CD14-positive monocyte (primary cell): Measurements from ENCODE around the gene MSI2. TPM values are rescaled to one million over a fixed set of nuclear protein-coding genes. Genes with fewer than 3 reads are reported as not detected.

ENCODE experiments used
- DNase-seq, 3 donors: peaks; one replicate each; pipeline ENCODE4 v3.0.0-alpha.2; 2011 to 2022
- H2AFZ ChIP-seq: 2 replicates; pipeline ENCODE4 v1.6.0; 2012; ENCODE audit warnings: mild to moderate bottlenecking, low read depth, low read length, inconsistent platforms; ENCODE audit not compliant: insufficient read depth, poor library complexity, severe bottlenecking
- H3K27ac ChIP-seq, 2 donors: 1 replicate in 1 of 2; 2 replicates in 1 of 2; pipeline ENCODE4 v1.5.1; 2012 to 2013; ENCODE audit warnings: low read length in 2 of 2, control low read depth in 1 of 2, inconsistent platforms in 1 of 2, low read depth in 1 of 2, mild to moderate bottlenecking in 1 of 2
- H3K27me3 ChIP-seq, 2 donors: one replicate each; pipeline versions ENCODE4 v1.6.0 to v1.6.1; 2011 to 2013; ENCODE audit warnings: low read length in 2 of 2; ENCODE audit not compliant: control insufficient read depth in 2 of 2, insufficient read depth in 2 of 2
- H3K36me3 ChIP-seq, 2 donors: replicated peaks in 1 of 2; 1 replicate in 1 of 2; 2 replicates in 1 of 2; pipeline versions ENCODE4 v1.5.1 to v1.6.1; 2012 to 2013; ENCODE audit warnings: low read length in 2 of 2, control low read depth in 1 of 2, inconsistent platforms in 1 of 2, mild to moderate bottlenecking in 1 of 2; ENCODE audit not compliant: insufficient read depth in 2 of 2, control insufficient read depth in 1 of 2
- H3K4me1 ChIP-seq, 2 donors: 1 replicate in 1 of 2; 2 replicates in 1 of 2; pipeline versions ENCODE4 v1.5.1 to v1.6.1; 2012 to 2013; ENCODE audit warnings: low read length in 2 of 2, control low read depth in 1 of 2, inconsistent platforms in 1 of 2, mild to moderate bottlenecking in 1 of 2, moderate library complexity in 1 of 2; ENCODE audit not compliant: insufficient read depth in 2 of 2, control insufficient read depth in 1 of 2
- H3K4me2 ChIP-seq: replicated peaks from 2 replicates; pipeline ENCODE3; 2012; ENCODE audit warnings: low read length, moderate library complexity, mild to moderate bottlenecking; ENCODE audit not compliant: poor library complexity, severe bottlenecking; ENCODE audit errors: extremely low read depth
- H3K4me3 ChIP-seq, 3 experiments: fragments of 200-600 bp in 1 of 3; sonication (generic) in 1 of 3; replicated peaks in 1 of 3; 1 replicate in 2 of 3; 2 replicates in 1 of 3; pipeline ENCODE4 v1.5.1; 2011 to 2013; ENCODE audit warnings: low read length in 3 of 3, mild to moderate bottlenecking in 3 of 3, control low read depth in 2 of 3, low read depth in 2 of 3, inconsistent platforms in 1 of 3, moderate library complexity in 1 of 3
- H3K79me2 ChIP-seq: 2 replicates; pipeline ENCODE4 v1.6.0; 2012; ENCODE audit warnings: mild to moderate bottlenecking, control low read depth, inconsistent platforms, low read length, moderate library complexity; ENCODE audit not compliant: insufficient read depth
- H3K9ac ChIP-seq: 2 replicates; pipeline ENCODE4 v1.6.0; 2017; ENCODE audit warnings: low read length, mild to moderate bottlenecking; ENCODE audit not compliant: insufficient read depth, poor library complexity, severe bottlenecking
- H3K9me3 ChIP-seq, 2 donors: replicated peaks in 1 of 2; 1 replicate in 1 of 2; 2 replicates in 1 of 2; pipeline versions ENCODE4 v1.5.1 to v1.6.1; 2012 to 2013; ENCODE audit warnings: low read length in 2 of 2, control low read depth in 1 of 2; ENCODE audit not compliant: control insufficient read depth in 1 of 2, insufficient read depth in 1 of 2
- H4K20me1 ChIP-seq: 2 replicates; pipeline ENCODE4 v1.6.0; 2012; ENCODE audit warnings: mild to moderate bottlenecking, low read length, control low read depth, moderate library complexity; ENCODE audit not compliant: insufficient read depth
- H3K27ac Mint-ChIP-seq, 7 donors: one replicate each; pipeline ENCODE4 v1.8.0; 2020; ENCODE audit warnings: mild to moderate bottlenecking in 7 of 7, mixed read lengths in 7 of 7, moderate library complexity in 6 of 7, inconsistent platforms in 2 of 7
- H3K27me3 Mint-ChIP-seq, 3 donors: one replicate each; pipeline ENCODE4 v1.8.0; 2021 to 2022; ENCODE audit warnings: low read depth in 3 of 3, mild to moderate bottlenecking in 3 of 3, mixed read lengths in 3 of 3, moderate library complexity in 3 of 3, inconsistent platforms in 1 of 3
- H3K36me3 Mint-ChIP-seq, 2 donors: one replicate each; pipeline ENCODE4 v1.8.0; 2020; ENCODE audit warnings: mixed read lengths in 2 of 2, inconsistent platforms in 1 of 2, mild to moderate bottlenecking in 1 of 2
- H3K4me1 Mint-ChIP-seq: one replicate; pipeline ENCODE4 v1.8.0; 2020; ENCODE audit warnings: mild to moderate bottlenecking, mixed read lengths
- H3K4me3 Mint-ChIP-seq, 2 donors: one replicate each; pipeline ENCODE4 v1.8.0; 2020; ENCODE audit warnings: mild to moderate bottlenecking in 2 of 2, mixed read lengths in 2 of 2, moderate library complexity in 1 of 2
- H3K9me3 Mint-ChIP-seq, 7 donors: one replicate each; pipeline ENCODE4 v1.8.0; 2020 to 2022; ENCODE audit warnings: mixed read lengths in 7 of 7, mild to moderate bottlenecking in 6 of 7, moderate library complexity in 6 of 7, inconsistent platforms in 2 of 7
- CTCF ChIP-seq: fragments of 200-600 bp; IDR thresholded peaks from one replicate; pipeline ENCODE4 v1.8.0; 2022; ENCODE audit warnings: antibody characterized with exemption, mild to moderate bottlenecking
- WGBS: methylation state at CpG from one replicate; pipeline ENCODE4 v1.1.5; 2013; ENCODE audit warnings: missing lambda C conversion rate; ENCODE audit not compliant: insufficient coverage; 5-methylcytosine and 5-hydroxymethylcytosine counted together
- intact Hi-C, 2 donors: fragments of 100-400 bp; cut with micrococcal nuclease; formaldehyde crosslinking; loops; one replicate each; pipeline versions ENCODE4 v1.15.0 to v1.15.1; 2023
- polyA plus RNA-seq, 3 donors: library from polyadenylated mRNA; depleted of rRNA in 1 of 3; unstranded in 2 of 3; stranded (reverse) in 1 of 3; fragments of 300-500 nt in 2 of 3; fragments of >200 nt in 1 of 3; fragmentation: Illumina TruSeq in 2 of 3; gene quantifications; 1 replicate in 2 of 3; 2 replicates in 1 of 3; pipeline ENCODE4 v1.2.3, GENCODE V29; 2012 to 2021

The MSI2 gene
- polyA plus RNA-seq, 3 donors: 0.20 to 6.6 (median 0.37) TPM

GRCh38 chr17:57405491-57406072 is 149.3 kb downstream of the MSI2 start:
- Histone ChIP-seq H3K27me3 (no peaks in the 10 kb centered on the region), H3K4me1 (peaks cover 19 to 23% of the 10 kb centered on the region in 2 donors), H3K36me3 (peaks cover 0 to 11% of the 10 kb centered on the region in 2 donors), H4K20me1 (no peaks in the 10 kb centered on the region), H3K4me2 (no peak overlapping the region), H3K4me3 (no peak overlapping the region), H3K9me3 (no peaks in the 10 kb centered on the region), H3K27ac (no peak overlapping the region), H3K79me2 (no peaks in the 10 kb centered on the region), H2AFZ (no peak overlapping the region), H3K9ac (no peak overlapping the region)
- Mint-ChIP-seq H3K27ac (no peak overlapping the region), H3K4me1 (peaks cover 35% of the 10 kb centered on the region), H3K36me3 (peaks cover 16 to 23% of the 10 kb centered on the region in 2 donors), H3K4me3 (no peak overlapping the region), H3K27me3 (no peaks in the 10 kb centered on the region), H3K9me3 (no peaks in the 10 kb centered on the region)
- no peak for DNase-seq
- no peak for TF ChIP-seq CTCF
- WGBS: 100% methylated on average over 1 of the region's 5 CpGs
- intact Hi-C loops: no loop called here

- TF ChIP-seq CTCF: no peak
- Mint-ChIP-seq H3K4me1 (peaks cover 35% of the 10 kb centered on the region), H3K27ac (no peak overlapping the region), H3K9me3 (no peaks in the 10 kb centered on the region), H3K36me3 (peaks cover 16 to 23% of the 10 kb centered on the region in 2 donors), H3K27me3 (peaks cover 0 to 1% (median 0%) of the 10 kb centered on the region in 3 donors), H3K4me3 (no peak overlapping the region)
- Histone ChIP-seq H3K4me1 (peaks cover 19 to 23% of the 10 kb centered on the region in 2 donors), H3K9ac (no peak overlapping the region), H3K79me2 (no peaks in the 10 kb centered on the region), H3K9me3 (no peaks in the 10 kb centered on the region), H3K27me3 (no peaks in the 10 kb centered on the region), H2AFZ (no peak overlapping the region), H4K20me1 (no peaks in the 10 kb centered on the region), H3K4me3 (no peak overlapping the region), H3K36me3 (peaks cover 0 to 11% of the 10 kb centered on the region in 2 donors), H3K4me2 (no peak overlapping the region), H3K27ac (no peak overlapping the region)
- no peak for DNase-seq
- intact Hi-C loops: no loop called here
- WGBS: 43% methylated on average over 19 of the region's 25 CpGs
These were observed 150.0 kb downstream of the MSI2 start for GRCh38 chr17:57406131-57406980.
